Stimulated activated CD4-positive, alpha-beta T cell treated with anti-CD3 and anti-CD28 coated beads, TNF-alpha, amount 100 ng/mL, for 4 hours (primary cell): ENCODE data around the gene JAG2.

ENCODE experiments used
- DNase-seq, 3 experiments: peaks; one replicate each; pipeline ENCODE4 v3.0.0-alpha.2; 2020; ENCODE audit warnings: low read depth in 3 of 3

JAG2 gene

DNA sequence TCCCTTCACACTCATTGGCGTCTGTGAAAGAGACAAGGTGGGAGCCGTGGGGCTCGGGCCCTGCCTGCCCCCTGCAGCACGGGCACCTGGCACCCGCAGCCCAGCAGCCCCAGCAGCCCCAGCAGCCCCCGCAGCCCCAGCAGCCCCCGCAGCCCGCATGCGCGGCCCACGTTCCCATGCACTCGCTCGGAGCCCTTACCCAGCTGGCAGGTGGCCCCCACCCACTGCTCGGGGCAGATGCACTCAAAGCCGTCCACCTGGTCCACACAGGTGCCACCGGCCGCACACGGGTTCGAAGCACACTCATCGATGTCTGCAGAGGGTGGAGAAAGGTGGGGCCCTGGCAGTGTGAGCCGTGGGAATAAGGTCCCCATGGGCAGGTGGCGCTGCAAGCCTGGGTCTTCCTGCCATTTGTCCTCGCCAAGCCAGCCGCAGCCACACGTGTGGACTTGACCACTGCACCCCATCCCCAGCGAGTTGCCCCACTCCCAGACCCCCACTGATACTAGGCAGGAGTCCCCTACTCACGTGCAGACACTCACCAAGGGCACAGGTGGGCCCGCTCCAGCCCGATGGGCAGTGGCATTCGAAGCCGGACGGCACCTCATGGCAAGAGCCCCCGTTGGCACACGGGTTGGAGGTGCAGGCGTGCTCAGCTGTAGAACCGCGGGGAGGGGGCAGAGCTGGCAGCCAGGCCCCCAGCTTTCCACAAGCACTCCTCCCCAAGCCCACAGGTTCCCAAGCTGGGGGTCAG, 17.3 kb downstream of the JAG2 start:
- DNase-seq = no peak

DNA sequence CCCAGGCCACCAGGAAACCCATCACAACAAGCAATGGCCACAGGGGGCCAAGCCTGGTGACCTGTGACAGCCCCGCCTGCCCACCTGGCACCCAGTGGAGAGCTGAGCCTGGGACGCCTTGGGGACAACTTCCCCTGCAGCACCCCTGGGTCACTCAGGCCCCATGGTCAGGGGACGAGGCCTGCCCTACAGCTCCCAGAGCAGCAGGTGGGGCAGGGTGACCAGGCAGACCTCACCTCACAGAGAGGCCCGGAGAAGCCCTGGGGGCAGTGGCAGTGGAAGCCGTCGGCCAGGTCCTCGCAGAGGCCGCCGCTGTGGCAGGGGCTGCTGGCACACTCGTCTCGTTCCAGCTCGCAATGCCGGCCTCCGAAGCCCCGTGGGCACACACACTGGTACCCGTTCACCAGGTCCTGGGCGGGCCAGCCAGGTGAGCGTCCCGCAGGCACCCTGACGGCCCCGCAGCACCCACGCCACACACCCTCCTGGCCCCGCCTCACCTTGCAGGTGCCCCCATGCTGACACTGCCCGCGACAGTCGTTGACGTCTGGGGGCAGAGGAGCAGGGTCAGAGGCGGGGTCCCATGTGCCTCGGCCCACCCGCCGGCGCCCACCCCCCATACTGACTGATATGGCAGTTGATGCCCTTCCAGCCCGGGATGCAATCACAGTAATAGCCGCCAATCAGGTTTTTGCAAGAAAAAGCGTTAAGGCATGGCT, 18.1 kb downstream of the JAG2 start:
- DNase-seq = no peak

DNA sequence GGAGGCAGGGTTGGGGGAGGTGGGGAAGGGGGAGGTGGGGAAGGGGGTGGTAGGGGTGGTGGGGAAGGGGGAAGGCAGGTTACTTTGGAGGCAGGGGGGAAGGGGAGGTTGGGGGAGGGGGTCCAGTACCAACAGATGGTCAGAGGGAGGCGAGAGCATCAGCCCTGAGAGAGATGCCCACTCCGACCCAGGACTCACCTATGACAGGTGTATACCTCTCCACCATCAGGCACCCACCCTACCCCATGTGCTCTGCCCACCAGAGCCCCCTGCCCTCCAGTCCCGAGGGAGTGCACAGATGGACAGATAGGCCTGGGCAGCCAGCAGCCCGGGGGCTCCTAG, 18.6 kb downstream of the JAG2 start:
- DNase-seq = no peak

DNA sequence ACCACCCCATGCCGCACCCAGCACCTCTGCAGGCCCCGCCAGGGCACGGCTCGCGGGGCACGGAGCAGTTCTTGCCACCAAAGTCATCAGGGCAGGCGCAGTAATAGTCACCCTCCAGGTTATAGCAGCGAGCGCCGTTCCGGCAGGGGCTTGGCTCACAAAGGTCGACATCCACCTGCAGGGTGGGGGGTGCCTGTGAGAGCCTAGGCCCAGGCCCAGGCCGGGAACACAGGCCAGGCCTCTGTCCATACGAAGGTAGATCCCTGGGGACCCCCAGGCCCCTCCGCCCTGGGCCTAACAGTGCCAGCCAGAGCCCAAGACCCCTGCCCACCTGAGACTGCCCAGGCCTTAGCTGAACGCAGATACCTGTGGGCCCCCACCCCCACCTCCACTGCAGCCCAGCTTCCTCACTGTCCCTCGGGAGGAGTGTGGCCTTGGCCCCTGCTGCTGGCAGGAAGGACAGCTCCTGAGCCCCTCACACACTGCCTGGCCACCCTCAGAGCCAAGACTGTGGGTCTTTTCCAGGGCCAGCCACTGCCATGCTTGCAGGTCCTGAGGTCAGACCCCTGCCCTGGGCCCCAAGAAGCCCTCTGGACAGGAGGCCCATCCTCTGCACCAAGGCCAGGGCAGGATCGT, 19.3 kb downstream of the JAG2 start:
- DNase-seq = no peak

DNA sequence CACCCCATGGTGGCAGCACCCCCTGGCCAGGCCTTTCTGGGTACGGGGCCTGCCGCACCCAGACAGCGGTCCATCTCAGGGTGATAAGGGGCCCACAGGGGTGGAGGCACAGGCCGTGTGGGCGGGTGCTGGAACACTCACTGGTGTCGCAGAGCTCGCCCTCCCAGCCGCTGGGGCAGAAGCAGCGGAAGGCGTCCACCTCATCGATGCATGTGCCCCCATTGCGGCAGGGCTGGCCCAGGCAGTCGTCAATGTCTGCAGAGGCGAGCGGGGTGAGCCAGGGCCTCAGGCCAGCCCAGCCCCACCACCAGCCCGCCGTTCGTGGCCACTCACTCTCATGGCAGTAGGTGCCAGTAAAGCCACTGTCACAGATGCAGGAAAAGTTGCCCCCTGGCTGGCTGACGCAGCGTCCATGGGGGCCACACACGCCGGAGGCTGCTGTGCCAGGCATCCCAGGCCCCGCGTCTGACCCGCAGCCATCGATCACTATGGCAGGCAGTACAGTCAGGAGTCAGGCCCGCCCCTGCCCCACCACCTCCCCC, 19.9 kb downstream of the JAG2 start:
- DNase-seq = no peak

DNA sequence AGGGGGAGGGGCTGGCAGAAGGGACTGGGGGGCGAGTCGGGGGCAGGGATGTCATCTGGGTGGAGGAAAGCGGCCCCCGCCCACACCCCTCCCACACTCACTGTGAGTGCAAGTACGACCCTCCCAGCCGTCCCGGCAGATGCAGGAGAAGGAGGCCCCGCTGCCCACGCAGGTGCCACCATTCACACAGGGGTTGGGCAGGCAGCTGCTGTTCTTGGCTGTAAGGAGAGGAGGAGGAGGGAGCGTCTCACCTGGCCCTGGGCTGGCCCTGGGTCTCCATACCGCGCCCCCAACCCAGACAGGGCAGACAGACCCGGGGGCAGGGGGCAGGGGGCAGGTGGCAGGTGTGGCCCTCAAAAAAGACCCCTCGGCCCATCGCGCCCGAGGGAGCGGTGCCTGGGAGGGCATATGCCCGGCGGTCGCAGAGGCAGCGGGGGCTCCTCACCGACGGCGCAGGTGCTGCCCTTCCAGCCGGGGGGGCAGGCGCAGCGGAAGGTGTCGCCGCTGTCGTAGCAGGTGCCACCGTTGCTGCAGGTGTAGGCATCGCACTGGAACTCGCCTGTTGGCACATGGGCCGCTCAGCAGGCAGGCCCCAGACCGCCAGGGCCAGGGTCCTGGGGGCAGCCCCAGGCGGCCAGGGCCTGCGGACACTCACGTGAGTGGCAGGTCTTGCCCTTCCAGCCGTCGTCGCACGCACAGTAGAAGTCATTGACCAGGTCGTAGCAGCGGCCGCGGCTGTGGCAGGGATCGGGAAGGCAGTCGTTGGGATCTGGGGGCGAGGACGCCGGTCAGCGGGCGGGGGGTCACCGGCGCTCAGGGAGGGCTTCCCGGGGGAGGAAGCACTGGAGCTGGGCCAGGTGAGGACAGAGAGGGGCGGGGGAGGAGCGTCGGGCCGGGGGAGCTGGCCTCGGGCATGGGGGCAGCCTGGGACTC, 20.6 kb downstream of the JAG2 start:
- DNase-seq = no peak

DNA sequence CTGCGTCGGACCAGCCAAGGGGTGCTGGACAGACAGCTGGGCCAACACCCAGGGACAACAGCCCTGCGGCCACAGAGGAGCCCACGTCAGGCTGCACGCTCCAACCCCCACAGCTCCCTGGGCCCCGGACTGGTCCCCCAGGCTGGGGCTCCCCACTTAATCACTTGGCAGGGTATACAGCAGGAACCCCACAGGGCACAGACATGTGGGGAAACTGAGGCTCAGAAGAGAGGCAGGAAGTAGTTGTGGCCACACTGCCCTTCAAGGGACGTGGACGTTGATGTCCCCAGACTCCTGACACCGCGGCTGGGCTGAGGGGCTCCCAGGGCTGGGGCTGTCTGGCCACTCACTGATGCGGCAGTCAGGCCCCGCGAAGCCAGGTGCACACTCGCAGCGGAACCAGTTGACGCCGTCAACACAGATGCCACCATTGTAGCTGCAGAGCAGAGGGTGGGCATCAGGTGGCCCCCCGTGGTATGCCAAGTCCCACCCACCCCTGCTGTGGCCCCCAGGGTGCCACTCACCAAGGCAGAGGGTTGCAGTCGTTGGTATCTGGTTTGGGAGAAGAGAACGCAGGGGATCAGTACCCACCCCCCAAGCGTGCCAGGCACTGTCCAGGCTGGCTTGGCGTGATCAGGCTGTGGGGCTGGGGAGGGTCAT, 21.5 kb downstream of the JAG2 start:
- DNase-seq = no peak

DNA sequence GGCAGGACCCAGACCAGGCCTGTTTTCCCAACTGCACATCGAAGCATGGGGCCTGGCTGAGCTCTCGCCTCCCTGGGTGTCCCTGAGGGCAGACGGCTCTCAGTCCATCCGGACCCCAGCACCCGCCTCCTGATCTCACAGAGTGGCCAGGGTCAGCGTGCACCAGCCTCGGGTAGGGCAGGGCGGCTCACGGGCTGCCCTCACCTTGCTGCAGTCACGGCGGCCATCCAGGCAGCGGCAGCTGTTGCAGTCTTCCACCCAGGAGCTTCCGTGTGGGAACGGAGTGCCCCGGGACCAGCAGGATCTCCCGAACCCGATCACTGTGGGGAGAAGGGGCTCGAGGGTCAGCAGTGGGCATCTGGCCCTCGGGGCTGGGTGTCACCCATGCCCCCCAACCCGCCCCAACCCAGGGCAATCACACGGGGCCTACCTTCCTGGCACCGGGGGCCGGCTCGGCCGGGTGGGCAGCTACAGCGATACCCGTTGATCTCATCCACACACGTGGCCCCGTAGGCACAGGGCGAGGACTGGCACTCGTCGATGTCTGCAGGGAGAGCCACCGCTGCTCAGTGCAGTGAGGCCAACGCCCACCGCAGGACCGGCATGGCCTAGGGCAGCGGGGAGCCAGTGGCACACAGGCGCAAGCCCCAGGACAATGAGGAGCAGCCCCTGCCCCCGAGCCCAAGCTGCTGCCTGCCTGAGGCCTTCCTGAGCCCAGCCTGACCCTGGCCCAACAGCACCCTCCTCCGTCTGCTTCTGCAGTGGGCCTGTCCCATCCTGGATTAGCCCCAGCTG, 22.2 kb downstream of the JAG2 start:
- no peak for DNase-seq

DNA sequence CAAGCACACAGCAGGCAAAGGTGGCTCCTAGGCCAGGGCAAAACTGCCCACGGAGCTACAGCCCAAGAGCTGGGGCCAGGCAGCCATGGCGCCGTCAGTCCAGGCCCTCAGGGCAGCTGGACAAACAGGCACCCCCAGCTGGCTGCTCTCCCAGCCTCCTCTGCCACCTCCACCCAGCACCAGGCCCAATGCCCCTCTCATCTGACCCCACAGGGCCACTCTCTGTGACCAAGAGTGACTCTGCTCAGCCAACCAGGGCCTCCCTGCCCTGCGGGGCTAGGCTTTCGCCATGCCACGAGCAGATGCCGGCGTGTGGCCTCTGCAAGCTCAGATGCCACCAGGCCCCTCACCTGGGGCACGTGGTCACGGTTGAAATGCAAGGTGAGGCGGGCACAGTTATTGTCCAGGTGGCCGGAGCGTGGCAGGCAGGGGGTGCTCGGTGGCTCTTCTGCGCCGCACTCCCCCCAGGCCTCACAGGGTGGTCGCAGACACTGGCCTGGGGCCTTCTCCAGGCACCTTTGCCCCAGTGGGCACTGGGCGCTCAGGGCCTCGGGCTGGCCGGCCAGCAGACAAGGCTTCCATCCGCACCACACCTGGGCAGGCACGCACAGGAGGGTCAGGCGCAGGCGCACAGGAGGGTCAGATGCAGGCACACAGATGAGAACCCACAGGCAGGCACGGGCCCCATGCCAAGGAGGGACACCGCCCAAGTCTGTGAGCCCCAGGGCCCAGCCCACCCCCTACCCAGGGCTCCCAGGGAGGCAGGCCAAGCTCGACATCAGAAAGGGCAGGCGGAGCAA, 23.0 kb downstream of the JAG2 start:
- no peak for DNase-seq

DNA sequence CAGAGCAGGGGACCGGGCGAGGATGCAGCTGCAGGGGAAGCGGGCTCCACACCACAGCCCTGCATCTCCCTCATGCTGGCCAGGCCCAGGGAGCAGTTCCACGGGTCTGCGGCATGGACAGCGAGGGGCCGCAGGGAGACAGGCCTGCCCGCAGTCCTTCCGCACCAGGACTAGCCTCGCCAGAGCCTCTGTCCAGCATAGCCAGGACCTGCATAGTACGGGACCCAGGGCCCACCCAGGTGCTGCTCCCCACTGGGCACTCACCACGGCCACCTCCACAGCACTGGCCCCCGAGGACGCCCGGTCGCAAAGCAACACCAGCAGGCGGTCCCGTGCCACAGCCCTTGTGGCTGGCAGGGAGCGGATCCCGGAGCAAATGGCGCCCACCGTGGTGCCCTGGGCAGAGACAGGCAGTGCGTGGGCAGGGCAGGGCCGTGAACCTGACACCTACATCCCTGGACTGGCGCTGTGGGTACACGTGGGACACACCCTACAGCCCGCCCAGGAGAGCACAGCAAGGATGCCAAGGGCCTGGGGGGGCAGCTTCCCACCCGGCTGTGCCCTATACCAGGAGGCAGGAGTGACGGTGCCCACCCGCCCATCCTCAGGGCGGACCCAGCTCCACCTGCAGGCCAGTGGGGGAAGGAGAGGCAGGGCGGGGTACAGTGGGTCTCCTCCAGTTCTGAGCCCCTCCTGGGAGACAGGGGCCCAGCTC, 23.8 kb downstream of the JAG2 start:
- DNase-seq = no peak

DNA sequence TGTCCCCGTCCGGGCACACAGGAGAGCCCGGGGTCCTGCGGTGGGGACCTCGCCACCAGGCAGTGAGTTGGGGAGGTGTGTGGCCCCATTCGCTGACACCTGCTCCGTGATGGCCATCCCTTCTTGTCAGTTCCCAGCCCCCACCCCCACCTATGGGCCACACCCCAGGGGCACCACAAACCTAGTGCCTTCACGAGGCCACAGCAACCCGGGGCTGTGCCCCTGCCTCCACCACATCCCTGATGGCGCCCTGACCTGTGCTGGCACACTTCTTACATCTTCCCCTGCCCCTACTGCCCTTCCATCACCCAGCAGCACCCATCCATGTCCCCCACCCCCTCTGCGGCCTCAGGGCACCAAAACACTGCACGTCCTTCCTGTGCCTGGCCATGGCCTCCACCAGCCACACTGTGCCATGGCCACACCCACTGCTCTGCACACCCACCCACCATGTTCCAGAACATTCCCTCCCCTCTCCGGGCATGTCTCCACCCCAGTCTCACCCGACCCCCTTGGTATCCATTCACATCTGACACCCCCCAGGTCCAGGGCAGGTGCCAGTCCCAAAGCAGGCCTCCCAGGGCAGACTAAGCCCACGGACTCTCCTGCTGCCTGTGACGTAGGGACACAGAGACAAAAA, 24.4 kb downstream of the JAG2 start:
- DNase-seq = no peak

DNA sequence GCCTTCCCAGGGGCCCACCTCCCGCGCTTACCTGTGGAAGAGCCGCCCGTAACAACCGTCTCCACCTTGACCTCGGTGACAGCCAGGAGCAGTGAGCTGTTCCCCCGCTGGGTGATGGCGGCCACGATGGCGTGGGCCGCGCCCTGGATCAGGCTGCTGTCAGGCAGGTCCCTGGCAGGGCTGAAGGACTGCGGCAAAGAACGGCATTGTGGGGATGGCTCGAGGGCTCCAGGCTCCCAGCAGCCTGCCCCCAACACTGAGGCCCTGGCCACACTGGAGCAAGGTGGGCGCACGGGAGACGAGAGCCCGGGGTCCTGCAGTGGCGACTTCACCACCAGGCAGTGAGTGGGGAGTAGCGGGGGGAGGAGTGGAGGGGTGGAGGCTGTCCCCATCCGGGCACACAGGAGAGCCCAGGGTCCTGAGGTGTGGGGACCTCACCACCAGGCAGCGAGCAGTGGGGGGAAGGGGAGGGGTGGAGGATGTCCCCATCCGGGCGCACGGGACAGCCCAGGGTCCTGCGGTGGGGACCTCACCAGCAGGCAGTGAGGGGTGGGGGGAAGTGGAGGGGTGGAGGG, 25.0 kb downstream of the JAG2 start:
- DNase-seq = no peak

DNA sequence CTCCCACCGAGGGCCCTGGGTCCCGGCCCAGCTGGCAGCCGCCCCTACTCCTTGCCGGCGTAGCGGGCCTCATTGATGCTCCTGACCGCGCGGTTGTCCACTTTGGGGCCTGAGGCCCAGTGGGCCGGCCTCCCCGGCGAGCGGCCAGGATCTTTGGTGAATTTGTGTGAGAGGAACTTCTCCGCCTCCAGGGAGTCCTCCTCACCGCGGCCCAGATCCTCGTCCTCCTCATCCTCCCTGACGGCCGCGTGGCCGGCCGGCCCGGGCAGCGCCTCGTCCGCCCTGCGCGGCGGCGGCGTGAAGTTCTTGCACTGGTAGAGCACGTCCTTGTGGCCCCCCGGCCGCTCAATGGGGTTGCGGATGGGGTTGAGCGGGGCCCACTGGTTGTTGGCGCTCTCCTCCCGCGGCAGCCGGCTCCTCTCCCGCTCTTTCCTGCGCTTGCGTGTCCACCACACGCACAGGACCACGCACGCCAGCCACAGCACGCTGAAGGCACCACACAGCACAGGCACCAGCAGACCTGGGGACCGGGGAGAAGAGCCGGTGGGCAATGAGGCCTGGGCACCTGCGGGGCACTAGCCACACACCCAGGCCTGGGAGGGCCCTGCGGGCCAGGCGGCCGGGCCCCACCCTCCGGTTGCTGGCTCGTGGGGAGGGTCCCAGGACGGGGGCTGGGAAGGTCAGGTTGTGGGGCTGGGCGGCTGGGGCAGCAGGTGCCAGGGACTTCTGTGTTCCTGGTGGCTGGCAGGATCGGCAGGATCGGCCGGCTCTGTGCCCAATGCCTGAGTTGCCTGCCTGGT, 25.7 kb downstream of the JAG2 start:
- no peak for DNase-seq

DNA sequence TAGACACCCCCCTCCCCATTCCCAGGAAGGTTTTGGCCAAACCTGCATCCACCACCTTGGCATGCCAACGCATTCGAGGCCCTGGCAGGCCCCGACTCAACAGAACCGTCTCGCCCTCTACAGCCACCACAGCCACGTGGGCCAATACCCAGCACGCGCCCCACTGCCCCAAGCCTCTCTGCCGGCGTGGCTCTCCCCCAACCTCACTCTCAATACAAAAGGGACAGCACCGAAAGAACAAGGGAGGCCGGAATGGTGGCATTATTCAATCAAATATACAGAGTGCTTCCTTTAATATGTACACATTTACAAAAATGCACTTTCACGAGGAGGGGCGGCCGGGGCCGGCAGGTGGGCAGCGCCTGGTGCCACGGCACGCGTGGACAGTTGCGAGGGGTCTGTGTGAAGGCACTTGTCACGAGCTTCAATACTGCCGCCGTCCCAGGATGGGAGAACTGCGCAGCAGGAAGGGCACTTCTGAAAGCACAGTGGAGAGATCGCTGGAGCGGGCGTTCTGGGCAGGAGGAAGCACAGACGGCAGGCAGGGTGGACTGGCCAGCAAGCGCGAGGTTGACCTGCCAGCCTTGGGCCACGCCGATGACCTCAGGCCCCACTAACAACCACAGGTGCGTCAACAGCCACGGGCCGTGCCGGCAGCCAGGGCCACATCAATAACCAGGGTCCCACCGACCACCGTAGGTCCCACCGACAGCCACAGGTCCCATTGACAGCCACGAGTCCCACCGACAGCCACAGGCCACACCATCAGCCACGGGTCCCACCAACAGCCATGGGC, 26.9 kb downstream of the JAG2 start:
- DNase-seq = no peak

DNA sequence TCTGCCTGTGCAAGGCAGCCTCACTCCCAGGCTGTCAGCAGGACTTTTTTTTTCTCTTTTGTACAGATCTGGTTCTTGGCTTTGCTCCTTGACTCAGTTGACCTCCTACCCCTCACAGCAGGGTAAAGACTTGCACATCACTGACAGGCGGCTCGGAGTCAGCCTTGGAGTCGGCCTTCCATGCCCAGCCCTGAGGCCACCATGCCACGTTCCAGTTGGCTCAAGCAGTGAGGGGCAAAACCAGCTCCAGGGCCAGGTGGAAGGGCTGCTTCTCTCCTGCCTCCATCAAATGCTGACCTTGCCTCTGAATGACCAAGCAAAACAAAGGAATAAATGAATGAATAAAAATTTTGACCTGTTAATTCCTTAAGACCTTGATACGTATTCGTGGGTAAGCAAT, 27.6 kb downstream of the JAG2 start:
- DNase-seq = no peak

DNA sequence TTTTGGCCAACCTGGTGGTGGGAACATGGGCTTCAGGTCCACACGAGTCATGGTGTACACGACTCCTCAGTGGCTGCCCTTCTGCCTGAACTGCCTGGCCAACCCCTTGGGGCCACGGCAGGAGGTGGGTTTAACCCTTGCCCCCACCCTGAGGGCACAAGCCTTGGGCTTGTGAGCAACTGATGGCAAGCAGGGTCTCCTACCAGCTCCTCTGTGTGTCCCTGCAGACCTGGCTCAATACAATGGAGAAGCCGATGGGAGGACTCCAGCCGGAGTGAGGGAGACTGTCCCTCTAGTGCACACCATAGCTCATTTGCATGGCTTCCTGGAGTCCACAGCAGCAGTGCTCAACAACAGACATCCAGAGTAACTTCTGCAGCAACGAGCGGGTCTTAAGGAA, 28.0 kb downstream of the JAG2 start:
- DNase-seq = no peak
